Common myeloid progenitor, CD34-positive (primary cell): ENCODE results near the gene RARB.

Source experiments
- CTCF ChIA-PET: fragments of 350-600 bp; sonication (Branson Sonifier 250); formaldehyde crosslinking; loops from one replicate; lab custom pipeline; 2021; ENCODE audit warnings: antibody characterized with exemption; lab: Charles Lee
- POLR2A ChIA-PET: fragments of 350-600 bp; sonication (Branson Sonifier 250); formaldehyde crosslinking; loops from one replicate; lab custom pipeline; 2021; ENCODE audit warnings: antibody characterized with exemption; lab: Charles Lee
- DNase-seq, 3 donors: peaks; one replicate each; pipeline versions ENCODE4 v3.0.0 to v3.0.0-alpha.2; 2013
- H3K27ac ChIP-seq, 2 experiments: 1 replicate in 1 of 2; 2 replicates in 1 of 2; pipeline ENCODE4 v1.7.0; 2013; ENCODE audit warnings: inconsistent platforms in 2 of 2, low read length in 2 of 2, mild to moderate bottlenecking in 2 of 2, low read depth in 1 of 2, moderate library complexity in 1 of 2; ENCODE audit not compliant: severe bottlenecking in 2 of 2, insufficient read depth in 1 of 2, poor library complexity in 1 of 2
- H3K27me3 ChIP-seq, 5 experiments: replicated peaks in 2 of 5; 1 replicate in 3 of 5; 2 replicates in 2 of 5; pipeline versions ENCODE4 v1.6.1 to v1.7.0; 2013; ENCODE audit warnings: low read length in 4 of 5, mild to moderate bottlenecking in 2 of 5, moderate library complexity in 2 of 5, inconsistent platforms in 1 of 5; ENCODE audit not compliant: insufficient read depth in 5 of 5, control insufficient read depth in 4 of 5
- H3K36me3 ChIP-seq, 4 experiments: 1 replicate in 2 of 4; 2 replicates in 2 of 4; pipeline versions ENCODE4 v1.6.1 to v1.7.0; 2013; ENCODE audit warnings: low read length in 3 of 4, control low read depth in 1 of 4, mild to moderate bottlenecking in 1 of 4; ENCODE audit not compliant: control insufficient read depth in 4 of 4, insufficient read depth in 4 of 4
- H3K4me1 ChIP-seq, 4 experiments: 1 replicate in 3 of 4; 2 replicates in 1 of 4; pipeline versions ENCODE4 v1.6.1 to v1.7.1; 2013; ENCODE audit warnings: low read length in 3 of 4, mild to moderate bottlenecking in 3 of 4, control low read depth in 1 of 4, inconsistent platforms in 1 of 4, moderate library complexity in 1 of 4; ENCODE audit not compliant: control insufficient read depth in 4 of 4, insufficient read depth in 4 of 4; ENCODE audit errors: control extremely low read depth in 1 of 4
- H3K4me3 ChIP-seq, 7 experiments: 1 replicate in 4 of 7; 2 replicates in 3 of 7; pipeline versions ENCODE4 v1.5.1 to v1.7.0; 2013; ENCODE audit warnings: mild to moderate bottlenecking in 7 of 7, low read length in 6 of 7, moderate library complexity in 6 of 7, inconsistent platforms in 2 of 7, low read depth in 2 of 7, control low read depth in 1 of 7; ENCODE audit not compliant: insufficient read depth in 4 of 7, control insufficient read depth in 1 of 7; ENCODE audit errors: extremely low read depth in 1 of 7
- H3K9me3 ChIP-seq, 5 experiments: 1 replicate in 4 of 5; 2 replicates in 1 of 5; pipeline versions ENCODE4 v1.6.1 to v1.7.1; 2013; ENCODE audit warnings: low read length in 4 of 5, mild to moderate bottlenecking in 2 of 5, inconsistent platforms in 1 of 5, low read depth in 1 of 5, moderate library complexity in 1 of 5; ENCODE audit not compliant: control insufficient read depth in 4 of 5, insufficient read depth in 2 of 5; ENCODE audit errors: control extremely low read depth in 1 of 5
- WGBS: methylation state at CpG from one replicate; pipeline ENCODE4 v1.1.5; 2013; ENCODE audit not compliant: insufficient coverage; 5-methylcytosine and 5-hydroxymethylcytosine counted together

Gene RARB

GRCh38 chr3:25585361-25586166, 157.5 kb downstream of the RARB start:
- POLR2A ChIA-PET, result no interaction called here
- WGBS, result 90% methylated on average over 14 of the region's 14 CpGs
- no peak overlapping the region for H3K27ac ChIP-seq

DNA sequence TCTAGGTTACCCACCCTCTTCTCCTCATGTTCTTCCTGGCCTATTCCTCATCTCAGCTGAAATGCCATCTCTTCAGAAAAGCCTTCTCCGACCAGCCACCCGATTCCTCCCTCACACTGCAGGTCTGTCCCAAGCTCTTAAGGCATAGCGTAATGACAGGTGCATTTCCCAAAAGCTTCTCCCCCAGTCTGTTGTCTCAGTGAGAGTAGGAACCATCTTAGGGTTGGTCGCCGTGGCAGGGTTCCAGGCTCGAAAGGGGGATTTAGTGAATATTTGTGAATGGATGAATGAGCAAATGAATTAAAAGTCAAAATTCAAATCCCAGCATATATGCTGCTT, 158.1 kb downstream of the RARB start:
- H3K27ac ChIP-seq, result no peak overlapping the region
- CTCF ChIA-PET, result interaction anchor here (1.4 kb wide), 2 partner anchors 9 to 271 kb away, joined by 3 to 5 read pairs; no protein-coding TSS in a partner anchor
- no peak for DNase-seq
- no peaks in the 10 kb centered on the region for H3K36me3 ChIP-seq
- no peaks in the 10 kb centered on the region for H3K27me3 ChIP-seq
- no peaks in the 10 kb centered on the region for H3K4me1 ChIP-seq
- H3K4me3 ChIP-seq, result no peak overlapping the region
- no peaks in the 10 kb centered on the region for H3K9me3 ChIP-seq
- POLR2A ChIA-PET, result no interaction called here
- 87% methylated on average over 3 of the region's 6 CpGs for WGBS

More at GRCh38 chr3:25585361-25586166, 157.5 kb downstream of the RARB start:
- CTCF ChIA-PET, result interaction anchor here (1.2 to 1.4 kb wide), 4 partner anchors 8 to 272 kb away, joined by 3 to 5 read pairs (median 3); no protein-coding TSS in a partner anchor
- no peaks in the 10 kb centered on the region for H3K9me3 ChIP-seq
- no peak for DNase-seq
- H3K4me3 ChIP-seq, result no peak overlapping the region
- H3K36me3 ChIP-seq, result no peaks in the 10 kb centered on the region
- no peaks in the 10 kb centered on the region for H3K27me3 ChIP-seq
- no peaks in the 10 kb centered on the region for H3K4me1 ChIP-seq

- whole genome bisulfite sequencing, result 96% methylated on average over 11 of the region's 11 CpGs
- DNase-seq, result no peak
- H3K9me3 ChIP-seq, result no peaks in the 10 kb centered on the region
- no peak overlapping the region for H3K4me3 ChIP-seq
- no peaks in the 10 kb centered on the region for H3K4me1 ChIP-seq
- CTCF ChIA-PET, result interaction anchor here (0.8 kb wide), 1 partner anchor 9 kb away, joined by 4 read pairs; no protein-coding TSS in a partner anchor
- POLR2A ChIA-PET, result no interaction called here
- no peak overlapping the region for H3K27ac ChIP-seq
- H3K36me3 ChIP-seq, result no peaks in the 10 kb centered on the region
- H3K27me3 ChIP-seq, result no peaks in the 10 kb centered on the region
These were observed 158.5 kb downstream of the RARB start for GRCh38 chr3:25586553-25586952.

DNA sequence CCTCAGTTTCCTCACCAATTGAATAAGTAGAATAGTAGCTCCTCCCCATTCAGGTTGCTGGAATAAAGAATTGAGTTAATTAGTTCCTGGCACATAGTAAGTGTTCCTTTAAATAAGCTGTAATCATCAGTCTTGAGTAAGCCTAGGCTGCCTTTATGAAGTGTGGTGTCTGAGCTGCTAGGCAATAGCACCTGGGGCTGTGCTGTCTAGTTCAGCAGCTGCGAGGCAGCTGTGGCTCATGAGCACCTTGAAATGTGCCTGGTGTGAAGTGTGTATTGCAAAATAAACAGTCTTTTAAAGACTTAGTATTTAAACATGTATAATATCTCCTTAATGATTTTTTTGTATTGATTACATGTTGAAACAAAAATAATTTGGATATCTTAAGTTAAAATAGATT, 159.0 kb downstream of the RARB start:
- no peak overlapping the region for H3K4me3 ChIP-seq
- CTCF ChIA-PET, result interaction anchor here (0.8 kb wide), 1 partner anchor 9 kb away, joined by 4 read pairs; no protein-coding TSS in a partner anchor
- H3K36me3 ChIP-seq, result no peaks in the 10 kb centered on the region
- POLR2A ChIA-PET, result no interaction called here
- 100% methylated on average over 1 of the region's 1 CpG for WGBS
- no peaks in the 10 kb centered on the region for H3K4me1 ChIP-seq
- no peak overlapping the region for H3K27ac ChIP-seq
- H3K9me3 ChIP-seq, result no peaks in the 10 kb centered on the region
- DNase-seq, result no peak
- no peaks in the 10 kb centered on the region for H3K27me3 ChIP-seq

DNA sequence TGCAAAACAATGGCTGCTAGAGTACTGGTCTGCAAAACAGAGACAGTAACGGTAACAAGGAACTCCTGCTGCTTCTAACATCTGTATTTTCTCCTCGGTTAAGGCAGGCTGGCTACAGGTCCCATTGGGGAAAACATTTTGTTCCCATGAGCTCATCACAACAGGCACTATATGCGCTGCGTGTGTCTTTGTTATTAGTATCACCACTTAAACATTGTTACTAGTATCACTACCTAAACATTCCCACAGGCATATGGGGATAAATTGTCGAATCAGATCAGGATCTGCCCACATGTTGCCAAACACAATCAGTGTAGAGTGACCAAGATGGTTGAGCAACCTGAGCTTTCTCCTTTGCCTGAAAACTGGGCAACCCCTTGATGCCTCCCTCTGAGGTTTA, 159.5 kb downstream of the RARB start:
- ChIA-PET POLR2A (no interaction called here), CTCF (no interaction called here)
- H3K27me3 ChIP-seq, result no peaks in the 10 kb centered on the region
- 90% methylated on average over 2 of the region's 5 CpGs for WGBS
- H3K36me3 ChIP-seq, result no peaks in the 10 kb centered on the region
- no peak overlapping the region for H3K27ac ChIP-seq
- H3K4me3 ChIP-seq, result no peak overlapping the region
- no peak for DNase-seq
- no peaks in the 10 kb centered on the region for H3K9me3 ChIP-seq
- no peaks in the 10 kb centered on the region for H3K4me1 ChIP-seq

- Histone ChIP-seq H3K9me3 (no peaks in the 10 kb centered on the region), H3K36me3 (no peaks in the 10 kb centered on the region), H3K4me1 (no peaks in the 10 kb centered on the region), H3K27me3 (no peaks in the 10 kb centered on the region), H3K27ac (no peak overlapping the region), H3K4me3 (no peak overlapping the region)
- no peak for DNase-seq
- WGBS, result 100% methylated on average over 1 of the region's 2 CpGs
- POLR2A ChIA-PET, result interaction anchor here (0.5 kb wide), 1 partner anchor 1170 kb away, joined by 4 read pairs; no protein-coding TSS in a partner anchor
- CTCF ChIA-PET, result no interaction called here
These were observed 159.9 kb downstream of the RARB start for GRCh38 chr3:25587975-25588374.

GRCh38 chr3:25588441-25589103, 160.5 kb downstream of the RARB start:
- 100% methylated on average over 4 of the region's 8 CpGs for WGBS
- Histone ChIP-seq H3K36me3 (no peaks in the 10 kb centered on the region), H3K4me3 (no peak overlapping the region), H3K4me1 (no peaks in the 10 kb centered on the region), H3K27me3 (no peaks in the 10 kb centered on the region), H3K9me3 (no peaks in the 10 kb centered on the region), H3K27ac (no peak overlapping the region)
- ChIA-PET CTCF (no interaction called here), POLR2A (interaction anchor here (0.5 kb wide), 1 partner anchor 1170 kb away, joined by 4 read pairs; no protein-coding TSS in a partner anchor)
- no peak for DNase-seq
